NCI-H524 treated with DMSO at 0.1 percent for 48 hours (cell line): ENCODE data around the gene PTPRO.

ENCODE experiments used
- DNase-seq: peaks from one replicate; lab custom pipeline; 2025; lab: John Stamatoyannopoulos, UW

PTPRO gene

GRCh38 chr12:15350643-15351042 is 28.3 kb downstream of the PTPRO start:
- DNase-seq: no peak

GRCh38 chr12:15355766-15356165 is 33.5 kb downstream of the PTPRO start:
- DNase-seq: no peak

- no peak for DNase-seq
Measured at GRCh38 chr12:15356951-15357364, 34.6 kb downstream of the PTPRO start.

- DNase-seq: no peak
Measured at GRCh38 chr12:15364221-15365160, 42.2 kb downstream of the PTPRO start.

GRCh38 chr12:15368812-15369211 is 46.5 kb downstream of the PTPRO start:
- no peak for DNase-seq

- DNase-seq: no peak
Measured at GRCh38 chr12:15372352-15372751, 50.0 kb downstream of the PTPRO start.

- DNase-seq: no peak
Measured at GRCh38 chr12:15387772-15388171, 65.5 kb downstream of the PTPRO start.

GRCh38 chr12:15389561-15389960 is 67.3 kb downstream of the PTPRO start:
- no peak for DNase-seq

GRCh38 chr12:15393037-15393436 is 70.7 kb downstream of the PTPRO start:
- DNase-seq: no peak

GRCh38 chr12:15393995-15394394 is 71.7 kb downstream of the PTPRO start:
- DNase-seq: no peak

GRCh38 chr12:15404485-15404884 is 82.2 kb downstream of the PTPRO start:
- DNase-seq: no peak

GRCh38 chr12:15405606-15406005 is 83.3 kb downstream of the PTPRO start:
- DNase-seq: no peak

GRCh38 chr12:15407025-15407424 is 84.7 kb downstream of the PTPRO start:
- DNase-seq: no peak

- DNase-seq: no peak
Measured at GRCh38 chr12:15411842-15412241, 89.5 kb downstream of the PTPRO start.

GRCh38 chr12:15417691-15418090 is 95.4 kb downstream of the PTPRO start:
- no peak for DNase-seq

GRCh38 chr12:15423629-15424028 is 101.3 kb downstream of the PTPRO start:
- DNase-seq: no peak

GRCh38 chr12:15427913-15428312 is 105.6 kb downstream of the PTPRO start:
- no peak for DNase-seq

- DNase-seq: no peak
Measured at GRCh38 chr12:15428632-15429031, 106.3 kb downstream of the PTPRO start.

GRCh38 chr12:15429262-15429661 is 107.0 kb downstream of the PTPRO start:
- no peak for DNase-seq

GRCh38 chr12:15435597-15435996 is 113.3 kb downstream of the PTPRO start:
- DNase-seq: no peak

GRCh38 chr12:15439459-15439858 is 117.2 kb downstream of the PTPRO start:
- DNase-seq: no peak

GRCh38 chr12:15443050-15443449 is 120.7 kb downstream of the PTPRO start:
- DNase-seq: no peak

- DNase-seq: no peak
Measured at GRCh38 chr12:15443611-15444010, 121.3 kb downstream of the PTPRO start.

- no peak for DNase-seq
Measured at GRCh38 chr12:15444523-15444922, 122.2 kb downstream of the PTPRO start.
